Measurements from ENCODE around the gene SH3BGR. TPM values are rescaled to one million over a fixed set of nuclear protein-coding genes. Genes with fewer than 3 reads are reported as not detected.

SH3BGR gene
- total RNA-seq, 1 donor from 2014 or later, result 95.6 TPM

GRCh38 chr21:39552856-39553255 is 101.1 kb downstream of the SH3BGR start:
- DNase-seq, result no peak

- DNase-seq, result peak; percentile 41
Observed at GRCh38 chr21:39553331-39553730, 101.6 kb downstream of the SH3BGR start.

- peak; percentile 76 for DNase-seq
Observed at GRCh38 chr21:39555911-39556590, 104.3 kb downstream of the SH3BGR start.

GRCh38 chr21:39559511-39559910 is 107.7 kb downstream of the SH3BGR start:
- DNase-seq, result no peak

GRCh38 chr21:39561140-39561539 is 109.4 kb downstream of the SH3BGR start:
- DNase-seq, result no peak

- DNase-seq, result peak; percentile 22
Observed at GRCh38 chr21:39562791-39563770, 111.3 kb downstream of the SH3BGR start.

GRCh38 chr21:39564200-39564599 is 112.4 kb downstream of the SH3BGR start:
- DNase-seq, result peak; percentile 68

Small RNA genes within 50 kb of the gene (small RNA-seq; reads per million reads assigned to genes)
- gene MIR6508 (ENCODE audit: low replicate concordance), result 0.05 reads per million

Other genes with a start within 250 kb of the SH3BGR start
- 147 TPM for gene BRWD1, start 138.3 kb upstream of the SH3BGR start, total RNA-seq
- 188 TPM for gene HMGN1, start 102.9 kb upstream of the SH3BGR start, total RNA-seq
- 0.41 TPM for gene LCA5L, start 6.2 kb upstream of the SH3BGR start, total RNA-seq
- gene B3GALT5, start 161.0 kb downstream of the SH3BGR start, total RNA-seq, result 3.8 TPM

Data from tongue (tissue), 3 donors.